Sigmoid colon (tissue), 4 donors: ENCODE results near the gene SYNC.

Experiments used
- EP300 ChIP-seq, 4 donors: sonication (generic); formaldehyde crosslinking; IDR thresholded peaks; one replicate each; pipeline ENCODE4 v1.6.1; 2017; ENCODE audit warnings: antibody characterized with exemption in 4 of 4
- POLR2A ChIP-seq, 2 donors: fragments of 450-650 bp; IDR thresholded peaks; one replicate each; pipeline ENCODE4 v1.6.1; 2016; ENCODE audit warnings: antibody characterized with exemption in 2 of 2, mild to moderate bottlenecking in 2 of 2, moderate library complexity in 2 of 2
- POLR2AphosphoS5 ChIP-seq, 4 donors: sonication (generic); formaldehyde crosslinking; IDR thresholded peaks; one replicate each; pipeline ENCODE4 v1.6.1; 2017; ENCODE audit warnings: antibody characterized with exemption in 4 of 4
- TF ChIP-seq, protein P1 (sequence below), 4 experiments: fragments of 450-650 bp in 3 of 4; fragments of 200-600 bp in 1 of 4; IDR thresholded peaks; one replicate each; pipeline ENCODE4 v1.5.1; 2016 to 2019; ENCODE audit warnings: antibody characterized with exemption in 4 of 4, mild to moderate bottlenecking in 3 of 4, moderate library complexity in 2 of 4

DNA sequence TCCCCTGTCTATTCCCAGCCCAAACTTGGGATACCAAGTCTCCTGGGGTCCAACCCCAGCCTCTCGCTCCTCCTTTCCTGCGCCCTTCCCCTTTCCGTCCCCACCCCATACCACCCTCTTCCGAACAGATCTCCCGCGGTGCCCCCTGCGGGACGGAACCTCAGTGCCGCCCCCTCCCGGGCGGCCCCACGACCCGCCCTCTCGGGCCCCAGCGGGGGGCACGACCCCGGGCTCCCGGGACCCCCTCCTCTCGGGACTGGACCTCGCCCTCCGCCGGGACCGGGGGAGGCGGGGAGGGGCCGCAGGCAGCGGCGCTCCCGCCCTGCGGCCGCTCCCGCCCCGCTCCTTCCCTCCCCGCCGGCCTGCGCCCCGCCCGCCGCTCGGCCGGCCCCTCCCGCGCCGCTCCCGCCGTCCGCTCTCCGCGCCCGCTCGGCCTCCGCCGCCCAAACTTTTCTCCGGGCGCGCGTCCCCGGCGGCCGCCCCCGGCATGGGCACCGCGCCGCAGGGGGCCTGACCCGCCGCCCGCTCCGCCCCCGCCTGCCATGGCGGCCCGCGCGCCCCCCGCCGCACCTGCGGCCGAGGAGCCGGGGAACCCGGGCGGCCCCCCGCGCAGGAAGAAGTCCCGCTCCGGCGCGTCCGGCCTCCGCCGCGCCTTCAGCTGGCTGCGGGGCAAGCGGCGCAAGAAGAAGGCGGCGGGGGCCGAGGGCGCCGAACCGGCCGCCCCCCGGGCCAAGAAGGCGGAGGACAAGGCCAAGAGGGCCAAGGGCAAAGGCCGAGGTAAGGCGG, 39.0 kb upstream of the SYNC start:
- TF ChIP-seq EP300 (IDR thresholded peaks at IDR 0.05), result no peak
- TF ChIP-seq, protein P1, sequence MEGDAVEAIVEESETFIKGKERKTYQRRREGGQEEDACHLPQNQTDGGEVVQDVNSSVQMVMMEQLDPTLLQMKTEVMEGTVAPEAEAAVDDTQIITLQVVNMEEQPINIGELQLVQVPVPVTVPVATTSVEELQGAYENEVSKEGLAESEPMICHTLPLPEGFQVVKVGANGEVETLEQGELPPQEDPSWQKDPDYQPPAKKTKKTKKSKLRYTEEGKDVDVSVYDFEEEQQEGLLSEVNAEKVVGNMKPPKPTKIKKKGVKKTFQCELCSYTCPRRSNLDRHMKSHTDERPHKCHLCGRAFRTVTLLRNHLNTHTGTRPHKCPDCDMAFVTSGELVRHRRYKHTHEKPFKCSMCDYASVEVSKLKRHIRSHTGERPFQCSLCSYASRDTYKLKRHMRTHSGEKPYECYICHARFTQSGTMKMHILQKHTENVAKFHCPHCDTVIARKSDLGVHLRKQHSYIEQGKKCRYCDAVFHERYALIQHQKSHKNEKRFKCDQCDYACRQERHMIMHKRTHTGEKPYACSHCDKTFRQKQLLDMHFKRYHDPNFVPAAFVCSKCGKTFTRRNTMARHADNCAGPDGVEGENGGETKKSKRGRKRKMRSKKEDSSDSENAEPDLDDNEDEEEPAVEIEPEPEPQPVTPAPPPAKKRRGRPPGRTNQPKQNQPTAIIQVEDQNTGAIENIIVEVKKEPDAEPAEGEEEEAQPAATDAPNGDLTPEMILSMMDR (IDR thresholded peaks at IDR 0.05), result peak in 1 of 4 experiments; percentile 35
- TF ChIP-seq POLR2A (IDR thresholded peaks at IDR 0.05), result no peak
- TF ChIP-seq POLR2AphosphoS5 (IDR thresholded peaks at IDR 0.05), result no peak
